IPS-NIHi7 (cell line): Measurements from ENCODE around the gene CNBD2.
"Not testable (repeated sequence)": the region's sequence is repeated elsewhere in the genome, so short reads cannot be mapped to it uniquely, and the experiment has no call there.

Experiments
- DNase-seq: peaks from one replicate; pipeline ENCODE4 v3.0.0; 2012; ENCODE audit warnings: mixed read lengths; ENCODE audit errors: extremely low spot score

CNBD2 gene

DNA sequence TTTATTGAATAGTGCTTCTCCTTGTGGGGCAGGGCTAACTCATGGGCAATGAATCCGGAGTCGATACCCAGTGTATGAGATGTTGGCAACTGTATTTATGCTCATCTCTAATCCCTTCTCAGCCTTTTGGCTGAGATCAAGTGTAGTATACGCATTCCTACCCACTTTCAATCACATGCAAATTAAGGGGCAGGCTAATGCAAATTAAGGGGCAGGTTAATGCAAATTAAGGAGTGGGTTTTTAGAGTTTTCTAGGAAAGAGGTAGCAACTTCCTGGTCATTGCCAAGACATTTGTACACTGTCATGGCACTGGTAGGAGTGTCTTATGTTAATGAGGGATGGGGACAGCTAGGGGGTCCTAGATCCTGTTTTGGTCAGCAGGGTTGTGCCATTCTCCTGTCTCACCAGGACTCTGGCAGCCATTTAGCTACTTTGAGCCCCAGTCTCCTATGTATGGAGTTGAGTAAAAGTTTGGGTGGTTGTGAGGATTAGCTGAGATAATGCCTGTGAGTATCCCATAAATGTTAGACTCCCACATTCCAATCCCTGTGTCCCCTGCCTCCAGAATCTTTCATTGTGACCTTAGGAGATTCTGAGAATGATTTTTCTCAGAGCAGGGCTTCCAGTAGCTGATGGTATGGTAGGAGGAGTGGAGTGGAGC lies at the start of gene CNBD2:
TSS of gene CNBD2 (plus strand) at position 612 of the 662 bp plus-strand sequence. CDS start 173 bp downstream, outside the sequence.
- no peak for DNase-seq

DNA sequence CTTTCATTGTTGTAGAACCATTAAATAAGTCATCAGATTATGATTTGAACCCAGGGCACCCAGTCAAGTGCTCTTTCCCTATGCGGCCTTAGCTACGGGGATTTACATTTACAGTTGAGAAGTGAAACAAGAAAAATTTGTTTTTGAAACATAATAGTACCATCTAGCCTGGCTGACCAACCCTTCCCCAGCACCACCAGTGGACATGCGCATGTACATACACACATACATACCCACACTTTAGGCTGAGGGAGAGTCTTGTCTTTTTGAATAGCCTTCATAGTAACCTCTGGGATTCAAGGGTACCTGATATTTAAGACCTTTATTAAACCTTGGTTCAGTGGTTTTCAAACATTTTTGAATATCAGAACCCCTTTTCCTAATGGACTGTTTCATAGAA lies 47.9 kb upstream of the CNBD2 start:
- DNase-seq = no peak

DNA sequence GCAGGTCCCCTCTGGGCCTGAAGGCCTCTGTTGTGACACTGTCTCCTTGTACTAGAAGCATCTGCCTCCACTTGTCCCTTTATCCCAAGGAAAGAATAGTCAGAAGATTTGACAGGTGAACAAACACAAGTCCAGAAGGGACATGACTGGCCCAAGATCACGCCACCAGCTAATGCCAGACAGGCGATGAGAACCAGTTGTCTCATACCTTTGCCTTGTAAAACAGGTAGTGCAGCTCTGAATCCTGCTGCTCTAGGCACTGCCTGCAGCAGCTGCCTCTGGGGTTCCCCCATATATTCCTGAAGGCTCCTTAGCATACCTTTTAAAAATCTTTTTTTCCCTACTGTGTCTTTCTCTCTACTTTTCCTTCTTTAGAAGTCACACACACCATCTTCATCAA lies 39.1 kb upstream of the CNBD2 start:
- DNase-seq = no peak

DNA sequence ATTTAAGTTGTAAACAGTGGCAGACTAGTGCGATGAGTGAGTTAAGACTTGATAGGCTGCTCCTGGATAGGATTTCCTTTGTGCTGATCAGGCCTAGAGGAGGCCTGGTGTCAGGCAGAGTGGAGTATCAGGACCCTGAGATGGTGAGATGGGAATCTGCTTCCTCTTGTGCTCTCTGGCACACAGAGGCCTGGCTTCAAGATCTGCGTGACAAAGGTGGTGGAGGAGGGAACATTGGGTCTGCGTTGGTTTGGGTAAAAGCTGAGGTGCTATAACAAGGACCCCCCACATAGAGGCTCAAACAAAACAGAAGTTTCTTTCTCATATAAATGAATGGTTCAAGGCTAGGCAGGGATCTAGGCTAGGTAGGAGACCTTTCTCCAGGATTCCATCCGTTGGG lies 34.3 kb upstream of the CNBD2 start:
- DNase-seq = peak; percentile 30

DNA sequence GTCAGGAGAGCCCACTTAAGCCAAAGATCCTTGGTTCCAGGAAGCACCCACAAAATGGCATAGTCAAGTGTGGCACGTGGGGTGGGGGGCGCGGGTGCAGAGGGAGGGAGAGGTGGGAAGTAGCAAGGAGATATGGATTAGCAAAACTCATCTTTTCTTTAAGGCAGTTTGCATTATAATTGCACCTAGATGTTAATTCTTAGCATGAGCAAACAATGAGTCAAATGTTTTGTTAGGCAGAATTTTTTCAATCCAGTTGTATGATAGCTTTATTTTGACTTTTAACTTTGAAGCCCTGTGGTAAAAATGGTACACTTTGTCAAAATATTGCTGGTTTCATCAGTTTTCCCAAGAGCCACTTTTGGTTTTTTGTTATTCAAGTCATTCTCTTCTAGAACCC lies 29.1 kb upstream of the CNBD2 start:
- DNase-seq = no peak

DNA sequence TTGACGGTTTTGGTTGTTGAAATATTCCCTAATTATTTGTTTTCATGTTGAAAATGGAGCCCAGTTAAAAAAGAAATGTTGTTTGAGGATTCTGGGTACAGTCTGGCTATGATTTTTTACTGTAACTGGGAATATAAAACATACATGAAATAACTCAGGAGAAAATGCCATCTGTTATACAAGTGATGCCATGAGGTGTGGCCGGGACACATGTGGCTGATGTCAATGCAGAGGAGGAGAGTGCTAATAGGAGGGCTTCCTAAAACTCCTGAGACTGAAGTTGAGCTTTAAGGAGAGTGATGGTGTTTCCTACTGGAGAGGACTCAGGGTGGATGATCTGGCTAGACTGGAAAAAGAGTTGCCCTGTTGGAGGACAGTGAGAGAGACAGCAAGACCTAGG lies 26.8 kb upstream of the CNBD2 start:
- no peak for DNase-seq

DNA sequence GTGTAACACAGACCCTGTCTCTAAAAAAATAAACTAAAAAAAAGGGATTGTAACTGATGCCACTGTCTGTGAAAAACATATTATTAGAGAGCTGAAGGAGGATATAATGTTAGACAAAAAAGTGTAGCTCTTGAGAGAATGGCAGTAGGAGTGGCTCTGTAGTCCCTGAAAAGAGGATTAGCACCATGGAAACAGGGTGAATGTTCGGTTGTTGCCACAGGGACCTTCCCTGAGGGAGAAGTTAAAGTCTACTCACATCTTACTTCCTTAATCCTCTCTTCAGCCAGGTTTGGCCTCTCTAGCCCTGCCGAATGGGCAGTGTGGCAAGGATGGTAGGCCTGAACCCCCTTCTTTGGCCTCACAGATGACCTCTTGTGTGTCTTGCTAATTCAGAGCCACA lies 26.1 kb upstream of the CNBD2 start:
- DNase-seq = no peak

DNA sequence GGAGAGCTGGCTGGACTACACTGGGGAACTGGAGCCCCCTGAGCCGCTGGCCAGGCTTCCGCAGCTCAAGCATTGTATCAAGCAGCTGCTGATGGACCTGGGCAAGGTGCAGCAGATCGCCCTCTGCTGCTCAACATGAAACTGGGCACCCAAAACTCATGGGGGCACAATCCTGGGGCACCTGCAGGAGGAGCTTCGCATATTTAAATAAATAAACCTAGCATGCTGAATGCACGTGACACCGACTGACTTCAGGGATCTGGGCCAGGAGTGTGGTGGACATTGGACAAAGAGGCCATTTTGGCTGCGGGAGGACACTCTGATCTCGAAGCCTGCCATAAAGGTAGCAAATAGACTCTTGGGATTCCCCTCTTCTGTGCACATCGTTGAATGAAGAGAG lies 20.9 kb upstream of the CNBD2 start:
- peak; percentile 75 for DNase-seq

DNA sequence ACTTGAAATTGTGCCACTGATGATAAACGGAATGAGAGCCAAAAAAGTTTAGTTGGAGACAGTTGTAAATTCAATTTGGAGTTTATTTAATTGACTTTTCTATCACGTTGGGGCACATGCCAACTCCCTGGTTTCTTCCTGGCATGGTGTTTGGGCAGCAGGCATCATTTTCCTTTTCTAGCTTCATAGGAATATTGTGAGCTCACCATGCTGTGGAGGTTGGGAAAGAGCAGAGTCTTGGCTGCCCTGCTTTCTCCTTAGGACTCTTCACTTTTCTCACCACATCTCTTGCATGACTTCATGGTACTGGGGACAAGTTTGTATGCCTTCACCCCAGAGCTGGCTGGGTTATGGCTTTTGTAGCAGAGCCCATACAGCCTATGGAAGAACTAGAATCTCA lies 20.5 kb upstream of the CNBD2 start:
- no peak for DNase-seq

DNA sequence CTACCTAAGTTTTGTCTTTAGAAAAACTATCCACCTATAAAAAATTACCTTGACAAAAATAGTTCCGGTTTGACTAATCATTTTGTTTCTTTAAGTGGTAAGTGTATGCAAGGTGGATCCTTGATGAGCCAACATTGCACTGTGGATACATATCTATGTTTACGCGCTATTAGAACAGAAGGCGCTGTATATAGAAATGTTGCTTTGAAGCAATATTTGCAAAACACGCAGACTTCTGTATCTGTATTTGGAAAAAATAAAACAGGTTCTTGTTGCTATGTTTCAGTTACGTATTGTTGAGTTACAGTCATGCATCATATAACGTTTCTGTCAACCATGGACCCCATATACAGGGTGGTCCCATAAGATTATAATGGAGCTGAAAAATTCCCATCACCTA lies 18.3 kb upstream of the CNBD2 start:
- no peak for DNase-seq

DNA sequence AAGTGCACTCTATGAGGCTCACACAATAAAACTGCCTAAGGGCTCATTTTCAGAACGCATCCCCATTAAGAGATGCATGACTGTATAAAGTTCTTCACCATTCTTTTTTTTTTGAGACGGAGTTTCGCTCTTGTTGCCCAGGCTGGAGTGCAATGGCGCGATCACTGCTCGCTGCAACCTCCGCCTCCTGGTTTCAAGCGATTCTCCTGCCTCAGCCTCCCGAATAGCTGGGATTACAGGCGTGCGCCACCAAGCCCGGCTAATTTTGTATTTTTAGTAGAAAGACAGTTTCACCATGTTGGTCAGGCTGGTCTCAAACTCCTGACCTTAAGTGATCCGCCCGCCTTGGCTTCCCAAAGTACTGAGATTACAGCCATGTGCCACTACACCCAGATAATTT lies 16.3 kb upstream of the CNBD2 start:
- not testable (repeated sequence) for DNase-seq

DNA sequence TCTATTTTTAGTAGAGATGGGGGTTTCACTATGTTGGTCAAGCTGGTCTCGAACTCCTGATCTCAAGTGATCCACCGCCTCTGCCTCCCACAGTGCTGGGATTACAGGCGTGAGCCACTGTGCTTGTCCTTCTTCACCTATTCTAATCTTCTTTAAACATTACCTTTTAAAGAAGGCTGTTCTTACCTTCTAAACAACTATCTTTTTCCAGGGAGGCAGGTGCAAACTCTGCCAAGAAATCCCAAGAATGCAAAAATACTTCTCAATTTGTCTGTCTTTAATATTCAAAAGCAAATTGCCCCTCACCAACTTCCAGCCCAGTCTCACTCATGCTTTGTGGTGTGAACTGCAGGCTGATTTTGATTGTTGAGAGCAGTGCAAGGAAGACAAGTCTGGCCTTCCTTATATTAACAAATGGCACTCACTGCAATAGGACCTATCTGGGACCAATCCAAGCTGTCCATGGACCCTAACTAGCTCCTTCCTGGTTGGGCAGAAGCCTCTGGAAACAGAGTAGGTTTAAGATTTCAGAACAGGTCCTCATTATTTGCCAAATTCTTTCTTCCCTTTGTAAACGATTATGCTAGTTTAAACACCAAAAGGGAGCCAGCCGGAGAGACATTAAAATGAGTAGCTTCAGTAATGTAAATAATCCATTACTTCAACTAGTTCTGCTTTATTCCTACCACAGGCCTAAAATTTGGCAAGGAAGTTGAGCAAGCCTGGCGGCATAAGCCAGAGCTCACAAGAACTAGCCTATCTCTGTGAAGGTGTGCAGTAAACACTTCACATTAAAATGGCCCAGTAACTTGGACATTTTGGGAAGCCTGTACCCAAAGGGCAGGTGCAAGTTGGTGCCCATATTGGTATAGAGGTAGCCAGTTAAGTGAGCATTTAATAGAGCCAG lies 15.7 kb upstream of the CNBD2 start:
- no peak for DNase-seq

DNA sequence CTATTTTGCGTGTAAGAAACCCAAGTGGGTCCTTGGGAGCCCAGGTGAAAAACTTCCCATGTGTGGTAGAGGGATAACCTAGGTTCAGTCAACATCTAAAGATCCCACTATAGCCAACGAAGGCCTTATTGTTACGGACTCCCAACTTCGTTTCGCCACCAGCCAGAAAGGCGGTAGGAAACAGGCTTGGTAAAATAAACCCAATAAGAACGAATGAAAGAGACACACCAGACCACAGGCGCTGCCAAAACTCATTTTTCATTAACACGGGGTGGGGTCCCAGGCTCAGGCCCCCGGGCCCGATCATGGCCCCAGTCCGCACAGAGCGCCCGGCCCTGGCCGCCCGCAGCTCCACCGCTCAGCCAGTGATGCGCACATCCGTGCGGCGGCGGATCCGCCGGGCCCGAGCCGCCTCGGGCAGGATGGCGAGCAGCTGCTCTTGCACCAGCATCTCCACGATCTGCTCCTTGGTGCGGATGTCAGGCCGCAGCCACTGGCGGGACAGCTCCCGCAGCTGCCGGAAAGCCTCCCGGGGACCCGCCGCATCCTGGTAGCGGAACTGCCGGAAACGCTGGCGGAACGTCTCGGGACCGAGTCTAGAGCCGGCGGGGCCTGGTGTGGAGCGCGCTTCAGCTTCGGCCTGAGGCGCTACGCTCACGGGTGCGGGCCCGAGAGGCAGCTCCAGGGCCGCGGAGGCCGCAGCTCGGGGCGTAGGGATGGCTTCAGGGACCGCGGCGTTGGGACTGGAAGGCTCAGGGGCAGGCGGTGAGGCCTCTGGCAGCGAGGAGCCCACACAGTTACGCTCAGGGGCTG lies 14.8 kb upstream of the CNBD2 start:
- no peak for DNase-seq

DNA sequence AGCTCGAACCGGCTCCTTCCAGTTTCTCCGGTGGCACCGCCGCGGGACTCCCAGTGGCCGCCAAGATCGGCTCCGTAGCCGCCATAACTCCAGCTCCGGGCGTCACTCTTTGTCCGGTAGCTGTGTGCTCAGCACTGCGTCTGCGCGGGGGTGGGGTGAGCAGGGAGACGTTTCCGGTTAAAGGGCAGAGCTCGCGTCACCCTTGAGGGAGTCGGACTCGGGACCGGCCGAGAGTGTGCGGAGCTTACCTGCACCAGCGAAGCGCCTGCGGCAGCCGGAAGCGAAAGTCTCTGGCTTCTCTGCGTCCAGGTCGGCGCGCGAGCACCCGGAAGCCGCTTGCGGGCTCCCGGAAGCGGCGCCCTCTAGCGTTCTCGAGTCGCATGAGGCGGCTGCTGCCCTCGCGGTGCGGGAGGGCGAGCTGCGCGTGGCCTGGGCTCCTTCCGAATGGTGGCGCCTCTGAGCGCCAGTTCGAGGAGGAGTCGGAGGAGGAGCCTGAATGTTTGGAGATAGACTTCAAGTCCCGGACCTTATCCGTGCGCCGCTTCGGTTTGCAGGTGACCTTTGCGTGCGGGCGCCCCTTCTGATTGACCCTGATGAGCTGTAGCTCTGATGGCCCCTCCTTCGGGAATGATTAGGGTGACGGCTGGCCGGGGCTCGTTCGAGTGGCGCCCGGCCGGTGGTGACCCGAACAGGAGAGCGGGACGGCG lies 14.0 kb upstream of the CNBD2 start, which contains the start of gene SCAND1:
TSS of gene SCAND1 (minus strand) at position 303 of the 707 bp plus-strand sequence. CDS start at position 85, 218 bp downstream.
- DNase-seq = peak; percentile 98

DNA sequence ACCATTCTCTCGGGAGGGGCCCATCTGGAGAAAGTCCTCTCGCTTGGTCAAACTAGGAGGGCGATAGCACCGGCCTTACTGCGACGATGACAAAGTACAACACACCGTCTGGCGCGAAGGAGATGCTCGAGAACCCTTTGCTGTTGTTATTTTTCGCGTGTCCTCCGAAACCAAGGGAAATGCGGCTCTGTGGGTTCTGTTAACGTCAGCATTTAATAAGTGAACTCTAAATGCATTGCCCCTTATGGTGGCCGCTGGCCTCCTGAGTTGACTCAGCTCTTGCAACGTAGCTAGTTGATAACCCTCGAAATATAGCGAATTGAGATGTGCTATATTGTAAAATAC lies 13.5 kb upstream of the CNBD2 start:
- no peak for DNase-seq

DNA sequence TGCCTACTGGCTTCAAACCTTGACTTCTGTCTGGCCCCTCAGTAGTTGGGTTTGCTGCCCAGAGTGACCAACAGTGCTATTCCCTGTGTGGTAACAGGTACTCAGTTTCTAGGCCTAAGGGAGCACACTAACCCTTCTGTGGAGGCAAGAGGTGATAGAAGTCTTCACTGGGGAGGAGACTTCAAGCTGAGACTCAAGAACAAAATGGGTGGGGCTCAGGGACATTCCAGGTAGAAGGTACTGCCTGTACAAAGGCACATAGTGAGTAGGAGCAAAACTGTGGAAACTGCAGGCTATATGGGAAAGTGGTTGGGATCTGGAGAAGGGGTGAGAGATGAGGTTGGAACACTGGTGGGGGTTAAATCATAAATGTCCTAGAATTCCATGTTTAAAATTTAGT lies 11.8 kb upstream of the CNBD2 start:
- DNase-seq = no peak

DNA sequence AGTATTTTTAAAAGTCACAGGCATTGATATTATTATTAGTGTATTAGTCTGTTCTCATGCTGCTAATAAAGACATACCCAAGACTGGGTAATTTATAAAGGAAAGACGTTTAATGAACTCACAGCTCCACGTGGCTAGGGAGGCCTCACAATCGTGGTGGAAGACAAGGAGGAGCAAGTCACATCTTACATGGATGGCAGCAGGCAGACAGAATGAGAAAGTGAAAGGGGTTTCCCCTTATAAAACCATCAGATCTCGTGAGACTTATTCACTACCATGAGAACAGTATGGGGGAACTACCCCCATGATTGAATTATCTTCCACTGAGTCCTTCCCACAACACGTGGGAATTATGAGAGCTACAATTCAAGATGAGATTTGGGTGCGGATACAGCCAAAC lies 9.1 kb upstream of the CNBD2 start:
- not testable (repeated sequence) for DNase-seq

DNA sequence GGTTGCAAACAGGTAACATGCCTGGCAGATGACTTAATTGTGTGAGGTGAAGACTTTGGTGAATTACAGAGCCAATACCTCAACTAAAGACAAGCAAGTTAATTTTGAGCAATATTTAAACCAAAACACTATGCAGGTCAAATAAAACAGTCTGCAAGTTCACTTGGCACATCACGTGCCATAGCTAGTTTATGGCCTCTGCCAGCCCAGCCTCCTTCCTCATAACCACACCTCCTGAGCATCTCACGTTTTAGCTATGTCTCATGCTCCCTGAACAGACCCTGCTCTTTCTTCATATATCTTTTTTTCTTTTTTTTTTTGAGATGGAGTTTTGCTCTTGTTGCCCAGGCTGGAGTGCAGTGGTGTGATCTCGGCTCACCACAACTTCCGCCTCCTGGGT lies 4.5 kb upstream of the CNBD2 start:
- no peak for DNase-seq

DNA sequence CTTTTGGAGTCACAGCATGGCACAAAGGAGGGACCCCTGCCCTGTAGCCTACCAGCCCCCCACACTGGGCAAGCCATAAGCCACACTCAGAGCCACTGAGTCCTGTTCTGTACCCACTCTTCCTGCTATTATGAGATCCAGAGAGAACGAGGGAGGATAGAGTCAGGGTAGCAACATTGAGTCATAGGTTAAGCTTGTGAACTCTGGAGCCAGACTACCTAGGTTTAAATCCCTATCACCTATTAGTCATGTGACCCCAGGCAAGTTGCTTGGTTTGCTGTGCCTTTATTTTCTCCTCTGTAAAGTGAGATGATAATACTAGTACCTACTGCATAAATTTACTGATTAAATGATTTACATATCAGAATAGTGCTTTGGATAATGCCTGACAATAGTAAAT lies 540 bp downstream of the CNBD2 start:
- DNase-seq = no peak

DNA sequence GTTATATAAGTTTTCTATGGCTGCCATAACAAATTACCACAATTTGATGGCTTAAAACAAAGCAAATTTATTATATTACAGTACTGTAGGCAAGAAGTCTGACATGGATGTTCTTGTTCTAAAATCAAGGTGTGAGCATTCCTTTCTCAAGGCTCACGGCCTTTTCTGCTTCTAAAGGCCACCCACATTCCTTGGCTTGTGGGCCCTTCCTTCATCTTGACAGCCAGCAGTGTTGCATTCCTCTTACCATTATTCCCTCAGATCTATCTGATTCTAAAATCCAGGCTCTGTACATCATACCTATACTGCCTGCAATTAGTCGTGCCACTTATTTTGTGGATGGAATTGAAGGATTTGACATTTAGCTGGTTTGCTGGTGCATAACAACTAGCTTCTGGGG lies 3.6 kb downstream of the CNBD2 start:
- no peak for DNase-seq

DNA sequence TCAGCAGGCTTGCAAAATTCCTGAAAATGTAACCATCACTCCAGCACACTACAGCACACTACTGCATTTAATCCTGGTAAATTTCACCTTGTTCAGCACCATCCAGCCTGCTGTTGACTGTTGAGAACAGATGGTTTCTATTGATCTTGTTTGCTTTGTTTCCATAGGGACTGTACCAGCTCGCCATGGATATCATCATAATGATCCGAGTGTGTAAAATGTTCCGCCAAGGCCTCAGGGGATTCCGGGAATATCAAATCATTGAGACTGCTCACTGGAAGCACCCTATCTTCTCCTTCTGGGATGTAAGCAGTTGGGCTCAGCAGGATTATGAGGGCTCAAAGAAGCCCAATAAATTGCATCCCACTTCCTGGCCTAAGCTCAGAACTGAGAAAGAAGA lies 4.1 kb downstream of the CNBD2 start:
- no peak for DNase-seq

DNA sequence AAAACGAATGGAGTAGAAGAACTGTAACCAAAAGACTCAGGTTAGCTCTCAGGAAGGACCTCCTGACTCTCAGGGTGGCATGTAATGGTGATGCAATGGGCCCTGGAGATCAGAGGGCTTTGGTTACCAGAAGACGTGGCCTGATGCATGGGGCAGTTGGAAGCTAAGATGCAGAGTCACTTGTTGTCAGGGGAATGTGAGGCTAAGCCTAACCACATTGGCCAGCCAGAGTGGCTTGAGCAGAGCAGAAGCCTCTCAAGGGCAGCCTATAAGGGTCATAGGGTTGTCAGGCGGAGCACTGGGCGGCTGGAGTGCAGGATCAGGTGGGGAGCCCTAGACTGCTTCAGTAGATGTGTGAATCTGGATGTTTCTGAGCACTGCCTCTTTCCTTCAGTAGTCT lies 5.9 kb downstream of the CNBD2 start:
- DNase-seq = no peak
